H1 (cell line): ENCODE data around the gene NEURL1. TPM values are rescaled to one million over a fixed set of nuclear protein-coding genes. Genes with fewer than 3 reads are reported as not detected.

ENCODE experiments used
- CEBPB ChIP-seq: IDR thresholded peaks from 2 replicates; pipeline ENCODE4 v1.6.1; 2012; ENCODE audit warnings: low read depth, low read length
- CREB1 ChIP-seq: IDR thresholded peaks from 2 replicates; pipeline ENCODE4 v1.6.1; 2012; ENCODE audit warnings: inconsistent platforms
- CTBP2 ChIP-seq: IDR thresholded peaks from 2 replicates; pipeline ENCODE4 v1.7.0; 2011; ENCODE audit warnings: borderline replicate concordance, mild to moderate bottlenecking, moderate library complexity, mixed read lengths, low read length; ENCODE audit not compliant: insufficient read depth, insufficient read length
- CTCF ChIP-seq, 3 experiments: IDR thresholded peaks; 1 replicate in 2 of 3; 2 replicates in 1 of 3; pipeline versions ENCODE4 v1.5.1 to v1.6.1; 2011; ENCODE audit warnings: low read length in 3 of 3, mild to moderate bottlenecking in 3 of 3, inconsistent platforms in 2 of 3, low read depth in 1 of 3, moderate library complexity in 1 of 3; ENCODE audit not compliant: insufficient read depth in 1 of 3; ENCODE audit errors: control extremely low read depth in 1 of 3
- NANOG ChIP-seq: IDR thresholded peaks from 2 replicates; pipeline ENCODE4 v1.6.1; 2011; ENCODE audit warnings: low read length, low read depth, mild to moderate bottlenecking, inconsistent platforms; ENCODE audit not compliant: insufficient read depth, poor library complexity, severe bottlenecking
- SRF ChIP-seq: IDR thresholded peaks from 2 replicates; pipeline ENCODE4 v1.6.1; 2011; ENCODE audit warnings: mild to moderate bottlenecking, low read depth, low read length, moderate library complexity
- TCF12 ChIP-seq: IDR thresholded peaks from 2 replicates; pipeline ENCODE4 v1.6.1; 2011; ENCODE audit warnings: low read depth, mild to moderate bottlenecking, low read length
- polyA plus RNA-seq, 7 experiments: library from polyadenylated mRNA; depleted of rRNA in 3 of 7; stranded (reverse) in 5 of 7; unstranded in 2 of 7; fragments of >200 nt in 5 of 7; fragments of 200-250 nt in 2 of 7; gene quantifications; 1 replicate in 5 of 7; 2 replicates in 1 of 7; 4 replicates in 1 of 7; pipeline versions ENCODE4 v1.2.1 to v1.2.3, GENCODE V29; 2011 to 2013; ENCODE audit warnings: missing spikeins in 2 of 7, mixed read lengths in 2 of 7
- total RNA-seq: library from RNA; stranded (reverse); fragmentation: NEBNext Ultra II Directional; extraction: Animal tissue kit (Norgen Biotek cat#: 25700); gene quantifications from 2 replicates; pipeline ENCODE4 v1.2.1, GENCODE V29; 2021

NEURL1 gene
- total and polyA plus RNA-seq, 2 of the 8 experiments (the other 6 are each of a cell fraction or from before 2014, with no cell fraction given): 0.54 to 0.58 TPM

GRCh38 chr10:103544657-103545310 is 51.3 kb downstream of the NEURL1 start (continued):
- TF ChIP-seq CTCF (IDR thresholded peaks at IDR 0.05; ENCODE audit: control extremely low read depth in 1 of 3, insufficient read depth in 1 of 3, low read depth in 1 of 3, low read length in 3 of 3): no peak
- TF ChIP-seq TCF12: no peak
- no peak for TF ChIP-seq SRF
- TF ChIP-seq CREB1: no peak
- no peak for TF ChIP-seq NANOG
- TF ChIP-seq CEBPB: no peak
- TF ChIP-seq CTBP2: no peak
